RWPE1 (cell line): ENCODE results near the gene CTNNA2.
A peak's percentile ranks its signal among the peaks of the same experiment; 100 is the strongest.

Experiments
- CTCF ChIA-PET: fragments of 350-600 bp; sonication (Branson Sonifier 250); formaldehyde crosslinking; extraction: SDS; loops from one replicate; lab custom pipeline; 2021; lab: Yijun Ruan, JAX
- POLR2A ChIA-PET: fragments of 400-600 bp; formaldehyde crosslinking; extraction: SDS; loops from one replicate; lab custom pipeline; 2020; ENCODE audit warnings: antibody characterized with exemption; ENCODE audit not compliant: low non-redundant PET; lab: Yijun Ruan, JAX
- DNase-seq: peaks from one replicate; pipeline ENCODE4 v3.0.0; 2012; ENCODE audit warnings: low spot score
- H3K27ac ChIP-seq: fragments of 450-650 bp; 2 replicates; pipeline ENCODE4 v1.5.1; 2017
- TF ChIP-seq, protein P1 (sequence below): fragments of 450-650 bp; conservative IDR thresholded peaks from 2 replicates; pipeline ENCODE4 v1.5.1; 2017; ENCODE audit warnings: low read depth, mild to moderate bottlenecking

Gene CTNNA2

DNA sequence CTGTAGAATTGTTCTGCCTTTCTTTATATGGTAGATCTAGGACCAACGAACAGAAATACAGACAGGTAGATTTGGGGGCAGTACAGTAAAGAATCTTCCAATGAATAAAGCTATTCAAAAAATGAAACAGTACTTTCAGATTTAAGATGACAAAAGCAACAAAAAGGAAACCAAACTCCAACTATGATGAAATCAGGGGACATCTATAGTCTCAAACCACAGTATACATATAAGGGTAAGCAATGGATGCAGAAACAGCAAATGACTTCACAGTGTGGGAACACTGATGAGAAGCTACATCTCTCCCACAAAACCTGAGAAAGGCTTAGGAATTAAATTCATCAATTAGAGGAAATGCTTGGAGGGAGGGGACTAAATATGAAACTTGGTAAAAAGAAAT lies 202.5 kb downstream of the CTNNA2 start:
- TF ChIP-seq, protein P1, sequence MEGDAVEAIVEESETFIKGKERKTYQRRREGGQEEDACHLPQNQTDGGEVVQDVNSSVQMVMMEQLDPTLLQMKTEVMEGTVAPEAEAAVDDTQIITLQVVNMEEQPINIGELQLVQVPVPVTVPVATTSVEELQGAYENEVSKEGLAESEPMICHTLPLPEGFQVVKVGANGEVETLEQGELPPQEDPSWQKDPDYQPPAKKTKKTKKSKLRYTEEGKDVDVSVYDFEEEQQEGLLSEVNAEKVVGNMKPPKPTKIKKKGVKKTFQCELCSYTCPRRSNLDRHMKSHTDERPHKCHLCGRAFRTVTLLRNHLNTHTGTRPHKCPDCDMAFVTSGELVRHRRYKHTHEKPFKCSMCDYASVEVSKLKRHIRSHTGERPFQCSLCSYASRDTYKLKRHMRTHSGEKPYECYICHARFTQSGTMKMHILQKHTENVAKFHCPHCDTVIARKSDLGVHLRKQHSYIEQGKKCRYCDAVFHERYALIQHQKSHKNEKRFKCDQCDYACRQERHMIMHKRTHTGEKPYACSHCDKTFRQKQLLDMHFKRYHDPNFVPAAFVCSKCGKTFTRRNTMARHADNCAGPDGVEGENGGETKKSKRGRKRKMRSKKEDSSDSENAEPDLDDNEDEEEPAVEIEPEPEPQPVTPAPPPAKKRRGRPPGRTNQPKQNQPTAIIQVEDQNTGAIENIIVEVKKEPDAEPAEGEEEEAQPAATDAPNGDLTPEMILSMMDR = no peak
- ChIA-PET CTCF (interaction anchor here (0.6 kb wide), 1 partner anchor 1556 kb away, joined by 3 read pairs; no protein-coding TSS in a partner anchor), POLR2A (no interaction called here)
- H3K27ac ChIP-seq = no peak overlapping the region
- DNase-seq = no peak

DNA sequence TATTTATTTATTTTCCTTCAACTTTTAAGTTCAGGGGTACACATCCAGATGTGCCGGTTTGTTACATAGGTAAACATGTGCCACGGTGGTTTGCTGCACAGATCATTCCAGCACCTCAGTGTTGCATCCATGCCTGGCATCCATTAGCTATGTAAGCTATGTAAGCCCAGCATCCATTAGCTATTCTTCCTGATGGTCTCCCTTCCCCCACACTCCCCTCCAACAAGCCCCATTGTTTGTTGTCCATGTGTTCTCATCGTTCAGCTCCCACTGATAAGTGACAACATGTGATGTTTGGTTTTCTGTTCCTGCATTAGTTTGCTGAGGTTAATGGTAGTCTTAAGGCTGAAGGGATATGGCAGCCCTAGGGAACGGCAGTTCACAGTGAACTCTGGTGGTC lies 203.4 kb downstream of the CTNNA2 start:
- no peak overlapping the region for H3K27ac ChIP-seq
- TF ChIP-seq, protein P1 = no peak
- ChIA-PET CTCF (no interaction called here), POLR2A (no interaction called here)
- no peak for DNase-seq

- TF ChIP-seq, protein P1 = no peak
- ChIA-PET POLR2A (no interaction called here), CTCF (no interaction called here)
- H3K27ac ChIP-seq = no peak overlapping the region
- DNase-seq = peak; percentile 10
Observed at GRCh38 chr2:79717364-79718007, 204.6 kb downstream of the CTNNA2 start.

DNA sequence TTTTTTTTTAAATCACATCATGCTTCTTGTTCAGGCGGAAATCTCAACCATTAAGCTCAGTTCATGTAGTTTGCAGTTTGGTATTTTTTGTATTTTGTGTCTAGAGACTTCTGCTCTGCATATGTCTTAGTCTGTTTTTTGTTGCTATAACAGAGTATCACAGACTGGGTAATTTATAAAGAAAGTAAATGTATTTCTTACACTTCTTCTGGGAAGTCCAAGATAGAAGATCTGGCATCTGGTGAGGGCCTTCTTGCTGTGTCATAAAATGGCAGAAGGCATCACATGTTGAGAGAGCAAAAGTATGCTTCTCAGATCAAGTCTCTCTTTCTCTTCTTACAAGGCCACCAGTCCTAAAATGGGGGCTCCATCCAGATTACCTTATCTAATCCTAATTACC lies 208.2 kb downstream of the CTNNA2 start:
- ChIA-PET POLR2A (no interaction called here), CTCF (no interaction called here)
- no peak for DNase-seq
- no peak overlapping the region for H3K27ac ChIP-seq
- TF ChIP-seq, protein P1 = no peak

DNA sequence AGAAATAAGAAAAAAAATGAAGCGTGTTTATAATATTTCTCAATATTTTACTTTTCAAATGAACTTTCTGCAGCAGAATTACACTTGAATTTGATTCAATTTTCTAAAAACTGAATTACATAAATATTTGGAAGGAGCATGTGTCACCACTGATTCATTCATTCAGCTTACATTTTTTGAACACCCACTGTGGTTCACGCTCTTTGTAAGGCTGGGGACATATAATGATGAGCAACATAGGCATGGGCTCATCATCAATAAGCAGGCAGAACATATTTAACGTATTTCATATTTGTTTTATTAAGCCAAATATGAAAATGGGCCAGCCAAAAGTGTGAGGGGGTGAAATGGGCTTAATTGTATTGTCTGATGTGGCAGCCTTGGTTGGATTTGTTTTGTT lies 209.1 kb downstream of the CTNNA2 start:
- CTCF ChIA-PET = no interaction called here
- DNase-seq = no peak
- POLR2A ChIA-PET = interaction anchor here (0.7 kb wide), 1 partner anchor 114 kb away, joined by 3 read pairs; no protein-coding TSS in a partner anchor
- H3K27ac ChIP-seq = no peak overlapping the region
- TF ChIP-seq, protein P1 = no peak

- POLR2A ChIA-PET = no interaction called here
- no peak overlapping the region for H3K27ac ChIP-seq
- DNase-seq = peak; percentile 5
- CTCF ChIA-PET = no interaction called here
- TF ChIP-seq, protein P1 = no peak
Observed at GRCh38 chr2:79723830-79724229, 211.0 kb downstream of the CTNNA2 start.
